Vagina (tissue), 2 donors: ENCODE measurements around the gene CLEC12A.

Source experiments
- POLR2A ChIP-seq, 2 donors: fragments of 450-650 bp; IDR thresholded peaks; one replicate each; pipeline ENCODE4 v1.6.1; 2017; ENCODE audit warnings: antibody characterized with exemption in 2 of 2, mild to moderate bottlenecking in 2 of 2, moderate library complexity in 2 of 2
- POLR2AphosphoS5 ChIP-seq, 2 donors: sonication (generic); formaldehyde crosslinking; IDR thresholded peaks; one replicate each; pipeline ENCODE4 v1.9.0; 2017; ENCODE audit warnings: antibody characterized with exemption in 2 of 2, mild to moderate bottlenecking in 2 of 2, low read depth in 1 of 2; ENCODE audit not compliant: insufficient read depth in 1 of 2
- TF ChIP-seq, protein P1 (sequence below), 3 experiments: fragments of 450-650 bp in 2 of 3; fragments of 200-600 bp in 1 of 3; sonication (generic) in 1 of 3; IDR thresholded peaks; one replicate each; pipeline ENCODE4 v1.5.1; 2017 to 2019; ENCODE audit warnings: antibody characterized with exemption in 3 of 3, mild to moderate bottlenecking in 2 of 3, moderate library complexity in 2 of 3

DNA sequence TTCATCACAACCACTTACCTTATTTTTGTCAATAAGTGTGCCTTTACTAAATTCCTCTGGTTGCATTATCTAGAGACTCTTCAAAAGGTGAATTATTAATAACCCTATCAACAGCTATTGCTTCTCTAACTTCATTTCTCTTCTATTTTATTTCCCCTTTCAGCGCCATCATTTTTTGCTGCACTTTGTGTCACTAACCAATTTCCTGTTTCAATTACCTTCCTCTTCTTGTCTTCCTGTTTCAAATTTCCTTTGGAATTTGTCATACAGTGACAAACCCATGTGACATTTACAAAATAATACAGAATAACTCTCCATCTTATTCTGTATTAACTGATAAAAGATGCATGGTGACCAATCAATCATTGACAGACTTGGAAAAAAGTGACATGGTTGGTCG, 26.8 kb upstream of the CLEC12A start:
- TF ChIP-seq POLR2A (IDR thresholded peaks at IDR 0.05) (no peak), POLR2AphosphoS5 (IDR thresholded peaks at IDR 0.05; ENCODE audit: insufficient read depth in 1 of 2, low read depth in 1 of 2) (no peak)
- TF ChIP-seq, protein P1, sequence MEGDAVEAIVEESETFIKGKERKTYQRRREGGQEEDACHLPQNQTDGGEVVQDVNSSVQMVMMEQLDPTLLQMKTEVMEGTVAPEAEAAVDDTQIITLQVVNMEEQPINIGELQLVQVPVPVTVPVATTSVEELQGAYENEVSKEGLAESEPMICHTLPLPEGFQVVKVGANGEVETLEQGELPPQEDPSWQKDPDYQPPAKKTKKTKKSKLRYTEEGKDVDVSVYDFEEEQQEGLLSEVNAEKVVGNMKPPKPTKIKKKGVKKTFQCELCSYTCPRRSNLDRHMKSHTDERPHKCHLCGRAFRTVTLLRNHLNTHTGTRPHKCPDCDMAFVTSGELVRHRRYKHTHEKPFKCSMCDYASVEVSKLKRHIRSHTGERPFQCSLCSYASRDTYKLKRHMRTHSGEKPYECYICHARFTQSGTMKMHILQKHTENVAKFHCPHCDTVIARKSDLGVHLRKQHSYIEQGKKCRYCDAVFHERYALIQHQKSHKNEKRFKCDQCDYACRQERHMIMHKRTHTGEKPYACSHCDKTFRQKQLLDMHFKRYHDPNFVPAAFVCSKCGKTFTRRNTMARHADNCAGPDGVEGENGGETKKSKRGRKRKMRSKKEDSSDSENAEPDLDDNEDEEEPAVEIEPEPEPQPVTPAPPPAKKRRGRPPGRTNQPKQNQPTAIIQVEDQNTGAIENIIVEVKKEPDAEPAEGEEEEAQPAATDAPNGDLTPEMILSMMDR (IDR thresholded peaks at IDR 0.05), result no peak
